ENCODE data around the gene HDAC8.

HDAC8 gene

DNA sequence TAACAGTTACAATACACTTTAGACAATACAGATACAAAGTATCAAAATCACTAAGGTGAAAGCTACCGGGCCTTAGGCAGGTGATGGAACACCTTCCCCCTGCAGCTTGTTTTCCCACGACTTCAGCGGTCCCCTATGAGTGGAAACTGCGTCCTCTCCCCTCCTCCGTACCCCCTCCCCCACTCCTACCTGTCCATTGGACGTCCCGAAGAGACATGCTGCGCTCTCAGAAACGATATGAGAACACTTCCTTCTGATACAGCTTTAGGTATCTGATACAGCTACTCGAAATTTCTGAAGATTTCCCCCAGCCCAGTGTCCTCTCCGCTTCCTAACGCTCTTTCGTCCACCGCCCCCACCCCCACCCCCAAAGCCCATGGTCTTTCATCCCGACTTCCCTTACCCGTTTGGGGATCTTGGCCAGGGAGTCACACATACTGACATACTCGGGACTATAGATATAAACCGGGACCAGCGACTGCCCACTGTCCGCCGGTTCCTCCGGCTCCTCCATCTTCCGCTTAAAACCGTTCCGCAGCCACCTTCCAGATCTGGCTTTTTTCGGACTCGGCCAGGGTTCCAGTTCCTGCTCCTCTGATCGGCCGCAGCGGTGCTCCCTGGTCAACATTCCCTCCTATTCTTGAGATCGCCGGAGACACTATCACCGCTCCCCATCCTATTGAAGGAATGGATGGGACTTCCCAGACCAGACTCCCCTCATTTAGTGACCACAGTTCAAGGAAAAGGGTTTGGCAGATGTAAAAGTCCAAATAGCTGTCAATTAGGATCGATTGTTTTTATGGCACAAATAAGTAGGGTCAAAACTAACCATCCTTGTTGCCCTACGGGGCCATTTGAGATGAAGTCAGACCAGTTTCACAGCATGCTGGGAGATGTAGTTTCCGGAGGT is at the start of gene HDAC8:
TSS of gene HDAC8 (minus strand) at position 596 of the 910 bp plus-strand sequence. CDS start at position 514, 82 bp downstream.
- intact Hi-C loops (cut with DNase I; ENCODE audit: low total_unique reads) = no loop called here
- TF ChIP-seq, protein P1, sequence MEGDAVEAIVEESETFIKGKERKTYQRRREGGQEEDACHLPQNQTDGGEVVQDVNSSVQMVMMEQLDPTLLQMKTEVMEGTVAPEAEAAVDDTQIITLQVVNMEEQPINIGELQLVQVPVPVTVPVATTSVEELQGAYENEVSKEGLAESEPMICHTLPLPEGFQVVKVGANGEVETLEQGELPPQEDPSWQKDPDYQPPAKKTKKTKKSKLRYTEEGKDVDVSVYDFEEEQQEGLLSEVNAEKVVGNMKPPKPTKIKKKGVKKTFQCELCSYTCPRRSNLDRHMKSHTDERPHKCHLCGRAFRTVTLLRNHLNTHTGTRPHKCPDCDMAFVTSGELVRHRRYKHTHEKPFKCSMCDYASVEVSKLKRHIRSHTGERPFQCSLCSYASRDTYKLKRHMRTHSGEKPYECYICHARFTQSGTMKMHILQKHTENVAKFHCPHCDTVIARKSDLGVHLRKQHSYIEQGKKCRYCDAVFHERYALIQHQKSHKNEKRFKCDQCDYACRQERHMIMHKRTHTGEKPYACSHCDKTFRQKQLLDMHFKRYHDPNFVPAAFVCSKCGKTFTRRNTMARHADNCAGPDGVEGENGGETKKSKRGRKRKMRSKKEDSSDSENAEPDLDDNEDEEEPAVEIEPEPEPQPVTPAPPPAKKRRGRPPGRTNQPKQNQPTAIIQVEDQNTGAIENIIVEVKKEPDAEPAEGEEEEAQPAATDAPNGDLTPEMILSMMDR (IDR thresholded peaks at IDR 0.05) = no peak

DNA sequence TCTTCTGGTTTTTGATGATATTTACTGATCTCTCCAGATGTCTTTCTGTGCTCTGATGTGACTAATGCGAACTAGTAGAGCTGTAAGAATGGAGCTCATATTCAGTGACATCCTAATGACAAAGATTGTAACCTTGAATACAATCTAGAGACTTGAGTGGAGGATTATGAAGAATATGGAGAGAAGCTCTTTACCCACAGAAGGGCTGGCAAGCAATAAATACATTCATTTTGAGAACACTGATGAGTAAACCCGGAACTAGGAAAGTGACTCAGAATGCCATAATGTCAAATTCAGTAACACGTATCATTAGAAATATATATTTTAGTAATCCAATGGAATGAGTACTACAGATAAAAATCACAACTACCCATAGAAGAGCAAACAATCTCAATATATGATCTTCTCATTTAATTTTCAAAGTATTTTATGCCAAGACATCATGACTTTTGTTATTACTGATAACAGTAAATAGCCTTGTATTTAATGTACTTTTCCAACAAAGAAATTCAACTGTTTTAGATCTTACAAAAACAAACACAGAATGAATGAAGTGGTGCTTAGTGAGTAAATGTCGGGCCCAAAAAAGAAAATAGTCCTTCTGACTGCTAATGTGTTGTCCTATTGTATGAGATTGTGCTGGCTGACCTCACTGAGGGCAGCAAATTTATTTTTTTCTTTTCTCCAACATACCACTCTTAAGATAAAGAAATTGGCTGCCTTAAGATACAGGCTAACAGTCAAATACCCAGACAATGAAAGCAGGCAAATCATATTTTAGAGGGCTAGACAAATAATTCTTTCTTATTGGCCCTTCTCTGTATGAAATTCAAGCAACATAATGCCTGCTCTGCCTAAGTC is 49.2 kb upstream of the HDAC8 start:
- DNase-seq = no peak
- H3K9me3 ChIP-seq = no peaks in the 10 kb centered on the region
- H3K4me3 ChIP-seq = no peak overlapping the region
- H3K27me3 ChIP-seq = no peaks in the 10 kb centered on the region
- no peaks in the 10 kb centered on the region for H3K36me3 ChIP-seq
- H3K4me1 ChIP-seq = peaks cover 0 to 27% (median 0%) of the 10 kb centered on the region in 4 donors
- TF ChIP-seq, protein P1 (IDR thresholded peaks at IDR 0.05) = no peak
- H3K27ac ChIP-seq = peak overlapping the region; percentile 71 to 76
- intact Hi-C loops (cut with DNase I; ENCODE audit: low total_unique reads) = no loop called here

More for the DNA sequence above, at the start of gene HDAC8:
- H3K27ac ChIP-seq = peak within 1 kb of the TSS; percentile 78
- peak within 1 kb of the TSS; percentile 66 to 68 for H3K4me3 ChIP-seq
- DNase-seq = peak; percentile 62 to 78
- peaks cover 0 to 14% (median 11%) of the 10 kb centered on the region in 3 donors for H3K36me3 ChIP-seq
- no peaks in the 10 kb centered on the region for H3K27me3 ChIP-seq
- peaks cover 0 to 6% (median 0%) of the 10 kb centered on the region in 4 donors for H3K4me1 ChIP-seq
- no peaks in the 10 kb centered on the region for H3K9me3 ChIP-seq

DNA sequence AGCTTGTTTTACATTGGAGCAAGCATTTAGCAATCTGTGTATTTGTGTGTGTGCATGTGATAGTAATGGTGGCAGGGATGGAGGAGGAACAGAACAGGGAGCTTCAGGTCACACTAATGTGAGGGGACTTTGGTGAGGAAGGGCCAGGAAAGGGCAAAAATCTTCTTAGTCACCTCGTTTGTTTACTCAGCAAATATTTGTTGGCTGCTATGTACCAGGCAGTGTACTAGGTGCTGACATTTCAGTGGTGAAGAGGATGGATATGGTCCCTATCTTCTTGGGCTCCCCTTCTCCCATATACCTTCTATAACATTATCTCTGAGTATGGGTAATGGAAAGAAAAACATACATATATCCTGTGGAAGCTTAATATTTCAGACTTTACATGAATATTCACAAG is 48.5 kb upstream of the HDAC8 start:
- H3K4me3 ChIP-seq = no peak overlapping the region
- TF ChIP-seq, protein P1 (IDR thresholded peaks at IDR 0.05) = no peak
- H3K27ac ChIP-seq = peak overlapping the region; percentile 71 to 76

DNA sequence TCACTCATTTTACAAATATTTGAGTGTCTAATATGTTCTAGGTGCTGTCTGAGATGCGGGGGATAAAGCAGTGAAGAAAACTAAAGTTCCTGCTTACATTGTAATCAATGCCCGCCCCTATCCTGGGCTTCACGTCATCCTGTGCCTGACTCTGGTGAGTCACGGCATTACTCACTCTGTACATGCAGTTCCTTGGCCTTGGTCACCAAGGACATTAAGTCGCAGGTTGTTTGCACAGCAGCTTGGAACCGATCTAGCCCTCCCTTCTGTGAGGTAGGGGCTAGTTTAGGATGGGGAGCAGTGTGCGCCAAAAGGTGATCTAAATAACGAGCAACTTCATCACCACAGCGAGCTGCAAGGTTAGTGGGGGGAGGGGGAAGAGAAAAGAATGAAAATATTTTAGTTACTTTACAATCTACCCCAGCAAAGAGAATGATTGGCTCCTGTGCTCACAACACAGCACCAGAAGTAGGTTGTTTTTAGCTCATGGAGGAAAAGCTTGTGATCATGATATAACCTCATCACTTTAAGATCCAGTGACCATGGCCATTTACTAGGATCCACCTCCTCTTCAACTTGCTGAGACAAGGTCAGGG is 48.0 kb upstream of the HDAC8 start:
- peak; percentile 67 to 83 for DNase-seq
- intact Hi-C loops (cut with DNase I; ENCODE audit: low total_unique reads) = no loop called here
- Histone ChIP-seq H3K4me1 (peaks cover 0 to 27% (median 0%) of the 10 kb centered on the region in 4 donors), H3K36me3 (no peaks in the 10 kb centered on the region), H3K4me3 (no peak overlapping the region), H3K27ac (peak overlapping the region; percentile 71 to 76), H3K9me3 (no peaks in the 10 kb centered on the region), H3K27me3 (no peaks in the 10 kb centered on the region)
- TF ChIP-seq, protein P1 (IDR thresholded peaks at IDR 0.05) = no peak

More for the DNA sequence above, 48.5 kb upstream of the HDAC8 start:
- Histone ChIP-seq H3K36me3 (no peaks in the 10 kb centered on the region), H3K9me3 (no peaks in the 10 kb centered on the region), H3K27me3 (no peaks in the 10 kb centered on the region), H3K4me1 (peaks cover 0 to 27% (median 0%) of the 10 kb centered on the region in 4 donors)
- no peak for DNase-seq
- intact Hi-C loops (cut with DNase I; ENCODE audit: low total_unique reads) = no loop called here

DNA sequence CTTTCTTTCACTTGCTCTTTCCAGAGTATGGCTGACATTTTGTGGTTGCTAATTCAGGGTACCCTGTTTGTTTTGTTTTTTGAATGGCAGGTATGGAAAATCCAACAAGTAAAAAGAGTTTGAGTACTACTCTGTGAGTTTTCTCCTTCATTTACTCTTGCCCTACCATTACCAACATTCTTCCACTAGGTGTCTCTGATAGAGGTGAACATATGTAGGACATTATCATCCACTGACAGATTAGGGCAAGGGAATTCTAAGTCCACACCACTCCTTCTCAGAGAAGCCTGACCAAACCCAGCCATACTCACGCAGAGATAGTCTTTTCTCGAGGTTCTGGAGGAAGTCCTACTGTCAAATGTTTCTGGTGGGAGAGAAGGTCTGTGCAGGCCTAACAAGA is 36.7 kb upstream of the HDAC8 start:
- intact Hi-C loops (cut with DNase I; ENCODE audit: low total_unique reads) = no loop called here
- H3K9me3 ChIP-seq = no peaks in the 10 kb centered on the region

More for the DNA sequence above, 36.7 kb upstream of the HDAC8 start:
- Histone ChIP-seq H3K27me3 (no peaks in the 10 kb centered on the region), H3K4me1 (no peaks in the 10 kb centered on the region), H3K4me3 (no peak overlapping the region), H3K27ac (no peak overlapping the region), H3K36me3 (no peaks in the 10 kb centered on the region)
- TF ChIP-seq, protein P1 (IDR thresholded peaks at IDR 0.05) = no peak
- DNase-seq = no peak
